DND-41 (cell line): ENCODE results near the gene C1orf21.

Experiments used
- CTCF ChIP-seq: IDR thresholded peaks from 2 replicates; pipeline ENCODE4 v1.5.1; 2012; ENCODE audit warnings: borderline replicate concordance, low read length, moderate library complexity, mild to moderate bottlenecking; ENCODE audit not compliant: poor library complexity, severe bottlenecking; ENCODE audit errors: extremely low read depth
- EZH2 ChIP-seq: IDR thresholded peaks from 3 replicates; pipeline ENCODE4 v1.6.1; 2012; ENCODE audit warnings: borderline replicate concordance, low read depth, mild to moderate bottlenecking, moderate library complexity, low read length, inconsistent platforms; ENCODE audit not compliant: severe bottlenecking

GRCh38 chr1:184660462-184661191 is 273.8 kb downstream of the C1orf21 start:
- no peak for TF ChIP-seq CTCF
- no peak for TF ChIP-seq EZH2
